Colon (tissue), 2 donors: ENCODE measurements around the gene PPP1R3E.
A peak's percentile ranks its signal among the peaks of the same experiment; 100 is the strongest.
"Not testable (repeated sequence)": the region's sequence is repeated elsewhere in the genome, so short reads cannot be mapped to it uniquely, and the experiment has no call there.

Experiments
- FAIRE-seq: peaks from 2 replicates; lab custom pipeline; 2012; peaks lifted over from hg19 to GRCh38; lab: Jason Lieb, UNC
- donor health status: control.
- donor health status: control.

Gene PPP1R3E

DNA sequence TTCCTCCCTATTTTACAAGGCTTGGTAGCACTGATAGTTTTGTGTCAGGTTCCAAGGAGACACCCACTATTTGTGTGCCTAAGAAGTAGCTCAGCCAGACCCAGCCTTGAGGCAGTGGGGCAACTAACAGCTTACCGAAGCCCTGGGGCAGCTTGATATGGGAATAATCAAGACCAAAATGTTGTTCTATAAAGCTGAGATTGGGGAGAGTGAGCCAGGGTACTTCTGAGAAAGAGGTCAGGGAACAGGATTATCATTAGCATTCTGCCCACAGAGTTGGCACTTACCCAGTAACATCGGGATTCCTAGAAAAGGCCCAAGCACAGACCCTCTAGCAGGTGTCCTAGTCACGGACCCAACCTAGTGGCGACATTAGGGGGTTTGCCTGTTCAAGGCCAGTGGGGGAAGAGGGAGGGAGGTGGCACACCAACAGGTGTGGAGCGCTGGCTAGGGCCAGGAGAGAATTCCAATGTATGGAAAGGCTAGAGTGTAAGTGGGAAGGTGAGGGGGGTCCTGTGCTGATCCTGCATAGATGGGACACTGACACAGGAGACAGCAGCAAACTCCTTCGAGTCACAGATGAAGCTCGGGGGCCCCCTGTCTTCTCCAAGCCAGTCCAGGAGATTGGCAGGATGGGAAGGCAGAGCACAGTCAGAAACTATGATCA, 4.9 kb downstream of the PPP1R3E start:
- FAIRE-seq, result no peak

DNA sequence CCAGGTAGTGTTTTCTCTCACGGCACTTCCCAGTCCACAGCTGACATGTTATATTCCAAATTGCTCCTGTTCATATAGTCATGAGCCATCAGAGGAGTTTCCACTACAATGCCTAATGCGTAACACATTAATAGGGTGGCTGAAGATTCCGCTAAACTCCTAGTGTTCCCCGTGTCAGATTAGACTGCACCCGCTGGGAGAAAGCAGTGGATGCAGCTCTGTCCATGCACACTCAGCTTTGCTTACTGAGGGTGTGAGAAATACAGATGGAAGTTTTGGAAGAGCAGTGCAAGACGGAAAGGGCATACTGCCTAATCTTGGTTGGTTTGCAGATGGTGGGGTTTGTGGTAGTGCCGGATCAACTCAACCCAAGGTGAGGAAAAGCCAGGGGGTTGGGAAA, 5.6 kb downstream of the PPP1R3E start:
- no peak for FAIRE-seq

DNA sequence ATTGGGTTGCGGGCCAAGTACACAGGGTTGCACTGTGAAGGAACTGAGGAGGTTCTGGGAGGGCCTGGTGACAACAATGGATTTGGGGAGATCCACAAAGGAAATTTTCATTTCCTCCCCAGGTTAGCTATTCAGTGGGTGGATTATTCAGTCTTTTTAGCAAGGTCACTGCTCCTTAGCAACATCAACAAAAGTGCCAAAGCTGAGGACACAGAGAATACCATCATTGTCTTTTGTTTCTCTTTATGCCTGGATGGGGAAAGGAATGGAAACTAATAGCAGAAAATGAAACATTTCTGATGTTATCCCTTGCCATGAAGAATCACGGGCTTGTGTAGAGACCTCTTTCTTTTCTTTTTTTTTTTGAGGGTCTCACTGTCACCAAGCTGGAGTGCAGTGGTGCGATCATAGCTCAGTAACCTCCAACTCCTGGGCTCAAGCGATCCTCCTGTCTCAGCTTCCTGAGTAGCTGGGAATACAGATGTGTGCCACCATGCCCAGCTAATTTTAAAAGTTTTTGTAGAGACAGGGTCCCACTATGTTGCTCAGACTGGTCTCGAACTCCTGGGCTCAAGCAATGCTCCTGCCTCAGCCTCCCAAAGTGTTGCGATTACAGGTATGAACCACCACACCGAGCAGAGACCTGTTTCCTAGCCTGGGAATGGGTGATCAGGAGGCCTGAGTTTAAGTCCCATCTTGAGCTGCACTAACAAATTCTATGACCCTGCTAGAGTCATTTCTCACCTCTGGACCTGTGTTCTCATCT, 6.5 kb downstream of the PPP1R3E start:
- no peak for FAIRE-seq

DNA sequence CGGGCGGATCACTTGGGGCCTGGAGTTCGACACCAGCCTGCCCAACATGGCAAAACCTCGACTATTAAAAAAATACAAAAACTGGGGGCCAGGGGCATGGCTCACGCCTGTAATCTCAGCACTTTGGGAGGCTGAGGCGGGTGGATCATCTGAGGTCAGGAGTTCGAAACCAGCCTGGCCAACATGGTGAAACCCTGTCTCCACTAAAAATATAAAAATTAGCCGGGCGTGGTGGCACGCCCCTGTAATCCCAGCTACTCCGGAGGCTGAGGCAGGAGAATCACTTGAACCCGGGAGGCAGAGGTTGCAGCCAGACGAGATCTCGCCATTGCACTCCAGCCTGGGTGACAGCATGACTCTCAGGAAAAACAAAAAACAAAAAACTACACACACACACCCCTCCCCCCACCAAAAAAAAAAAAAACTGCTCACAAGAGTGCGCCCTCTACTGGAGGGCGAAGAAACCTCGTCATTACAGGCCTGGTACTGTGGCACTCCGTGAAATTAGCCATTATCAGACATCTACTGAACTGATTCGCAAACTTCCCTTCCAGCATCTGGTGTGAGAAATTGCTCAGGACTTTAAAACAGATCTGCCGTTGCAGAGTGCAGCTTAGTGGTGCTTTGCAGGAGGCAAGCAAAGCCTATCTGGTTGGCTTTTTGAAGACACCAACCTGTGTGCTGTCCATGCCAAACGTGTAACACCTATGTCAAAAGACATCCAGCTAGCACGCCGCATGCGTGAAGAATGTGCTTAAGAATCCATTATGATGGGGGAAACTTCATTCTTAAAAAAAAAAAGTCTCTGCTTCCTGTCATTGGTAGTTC, 7.7 kb downstream of the PPP1R3E start:
- FAIRE-seq, result no peak

DNA sequence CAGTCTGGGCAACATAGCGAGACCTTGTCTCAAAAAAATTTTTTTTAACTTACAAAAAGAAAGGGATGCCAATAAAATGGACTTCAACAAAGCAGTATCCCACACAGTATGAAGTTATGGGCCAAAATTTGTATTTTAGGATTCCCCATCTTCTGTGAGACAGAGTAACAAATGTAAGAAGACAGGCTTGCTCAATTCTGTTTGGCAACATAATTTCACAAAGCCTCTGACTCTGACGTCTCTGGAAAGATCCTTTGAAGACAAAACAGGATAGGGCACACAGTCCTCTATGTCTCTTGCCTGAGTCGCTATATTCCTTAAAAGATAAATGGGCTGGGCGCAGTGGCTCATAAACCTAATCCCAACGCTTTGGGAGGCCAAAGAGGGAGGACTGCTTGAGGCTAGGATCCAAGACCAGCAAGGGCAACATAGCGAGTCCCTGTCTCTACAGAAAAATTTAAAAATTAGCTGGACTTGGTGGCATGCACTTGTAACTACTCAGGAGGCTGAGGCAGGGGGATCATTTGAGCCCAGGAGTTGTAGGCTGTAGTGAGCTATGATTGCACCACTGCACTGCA, 15.7 kb downstream of the PPP1R3E start:
- FAIRE-seq, result no peak

DNA sequence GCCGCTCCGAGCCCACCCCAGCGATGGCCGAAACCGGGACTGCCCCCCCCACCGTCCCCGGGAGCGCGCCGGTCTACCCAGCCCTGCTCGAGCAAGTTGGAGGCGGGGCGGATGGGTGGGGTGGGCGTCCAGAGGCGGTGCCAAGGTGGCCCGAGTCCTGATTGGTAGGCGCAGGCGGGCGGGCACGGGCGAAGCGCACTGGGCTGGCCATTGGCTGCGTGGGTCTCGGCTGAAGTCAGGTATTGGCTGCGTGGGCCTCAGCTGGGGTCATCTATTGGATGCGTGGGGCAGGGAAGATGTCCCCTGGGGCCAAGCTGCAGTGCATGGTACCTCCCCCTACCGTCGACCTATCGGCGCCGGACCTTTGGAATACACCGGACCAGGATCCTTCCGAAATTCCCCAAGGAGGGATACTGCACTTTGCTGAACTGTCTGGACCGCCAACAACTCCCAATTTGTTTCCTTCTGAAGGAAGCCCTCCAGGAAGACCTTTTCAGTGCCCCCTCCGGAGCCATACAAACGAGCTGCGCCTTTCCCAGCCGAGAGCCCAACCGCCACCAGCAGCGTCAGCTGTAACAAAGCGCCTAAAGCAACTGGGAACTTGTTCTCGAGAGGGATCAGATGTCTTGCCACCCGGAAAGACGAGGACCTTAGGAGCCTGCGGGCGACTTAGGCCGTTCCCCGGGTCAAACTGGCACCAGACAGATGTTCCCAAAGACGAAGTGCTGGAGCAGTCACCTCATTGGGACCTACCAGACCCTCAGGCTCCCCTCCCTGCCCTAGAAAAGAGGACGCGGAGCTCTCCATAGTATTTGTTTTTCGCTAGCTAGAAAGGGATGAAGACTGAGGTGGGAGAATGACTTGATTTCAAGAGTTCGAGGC, 16.4 kb downstream of the PPP1R3E start, which contains the start of gene HOMEZ:
Gene HOMEZ (minus strand): TSS at position 113 of the 882 bp plus-strand sequence. CDS start 180 bp downstream, outside the sequence.
- FAIRE-seq, result peak; percentile 31

DNA sequence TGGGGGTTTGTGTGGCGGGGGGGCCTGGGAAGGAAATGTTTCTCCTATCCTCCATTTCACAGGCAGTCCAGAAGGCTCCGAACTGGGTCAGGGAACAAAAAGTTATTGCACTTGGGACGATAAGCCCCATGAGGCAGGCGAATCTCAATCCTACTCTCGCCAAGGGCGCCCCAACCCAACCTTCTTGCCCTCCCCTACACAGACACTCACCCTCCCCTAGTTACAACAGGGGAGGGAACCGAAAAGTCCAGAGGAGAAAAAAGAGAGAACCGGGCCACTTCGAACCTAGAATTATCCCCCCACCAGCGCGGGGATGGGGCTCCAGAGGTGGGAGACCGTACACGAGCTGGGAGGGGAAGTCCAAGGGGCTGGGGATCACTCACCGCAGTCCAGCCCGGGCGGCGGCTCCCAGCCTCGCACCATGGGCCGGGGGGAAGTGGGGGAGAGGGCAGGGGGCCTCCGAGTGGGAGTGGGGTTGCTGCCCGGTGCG, 17.1 kb downstream of the PPP1R3E start:
- FAIRE-seq, result no peak

DNA sequence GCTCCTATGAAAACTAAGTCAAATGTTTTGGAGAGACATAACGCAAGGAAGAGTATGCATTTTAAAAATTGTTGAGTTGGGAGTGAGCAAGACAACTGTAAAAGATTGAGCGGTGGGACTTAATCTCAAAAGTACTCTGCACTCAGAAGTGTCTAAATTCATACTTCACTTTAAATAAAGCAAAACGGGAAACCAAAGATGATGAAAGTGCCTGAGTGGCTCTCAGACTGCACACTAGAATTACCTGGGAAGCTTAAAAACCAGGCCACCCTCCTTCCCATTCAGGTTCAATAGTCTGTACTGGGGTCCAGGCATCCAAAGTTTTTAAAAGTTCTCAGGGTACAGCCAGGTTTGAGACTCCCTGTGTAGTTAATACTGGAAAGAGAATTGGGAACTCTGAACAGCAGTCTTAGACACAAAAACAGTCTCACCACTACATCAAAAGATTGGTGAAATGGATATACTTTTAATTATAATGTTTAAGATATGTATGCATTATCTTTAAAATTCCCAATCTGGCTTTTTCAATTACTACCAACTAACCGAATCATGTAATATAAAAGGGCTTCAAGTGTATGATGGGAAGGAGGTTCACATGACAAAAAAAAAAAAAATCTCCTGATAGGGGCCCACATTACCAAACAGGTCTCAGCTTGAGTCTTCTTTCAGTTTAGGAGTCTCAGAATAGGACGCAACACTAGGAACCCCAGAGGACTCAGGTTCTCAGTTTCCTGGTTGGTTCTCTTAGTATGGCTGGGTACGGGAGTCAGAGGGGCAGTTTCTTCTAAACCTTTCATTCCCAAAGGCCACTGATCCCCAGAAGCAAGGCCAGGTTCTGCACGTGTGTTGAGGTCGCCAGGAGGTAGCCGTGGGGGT, 17.8 kb downstream of the PPP1R3E start:
- FAIRE-seq, result peak; percentile 10

DNA sequence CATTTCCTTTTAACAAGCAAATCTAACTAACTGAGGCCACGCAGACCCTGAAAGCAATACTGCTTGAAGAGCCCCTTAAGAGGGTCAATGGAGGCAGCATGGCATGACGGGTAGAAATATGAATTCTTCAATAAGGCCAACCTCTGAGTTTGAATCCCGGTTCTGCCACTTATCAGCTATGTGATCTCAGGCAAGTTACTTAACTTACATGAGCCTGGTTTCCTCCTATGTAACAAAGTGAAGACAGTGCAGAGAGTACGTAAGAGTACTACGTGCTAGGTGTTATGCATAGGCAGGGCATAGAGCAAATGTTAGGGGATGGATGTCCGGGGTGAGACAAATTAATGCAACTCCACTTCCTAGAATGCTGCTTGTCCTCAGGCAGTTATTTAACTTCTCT, 21.4 kb downstream of the PPP1R3E start:
- no peak for FAIRE-seq

DNA sequence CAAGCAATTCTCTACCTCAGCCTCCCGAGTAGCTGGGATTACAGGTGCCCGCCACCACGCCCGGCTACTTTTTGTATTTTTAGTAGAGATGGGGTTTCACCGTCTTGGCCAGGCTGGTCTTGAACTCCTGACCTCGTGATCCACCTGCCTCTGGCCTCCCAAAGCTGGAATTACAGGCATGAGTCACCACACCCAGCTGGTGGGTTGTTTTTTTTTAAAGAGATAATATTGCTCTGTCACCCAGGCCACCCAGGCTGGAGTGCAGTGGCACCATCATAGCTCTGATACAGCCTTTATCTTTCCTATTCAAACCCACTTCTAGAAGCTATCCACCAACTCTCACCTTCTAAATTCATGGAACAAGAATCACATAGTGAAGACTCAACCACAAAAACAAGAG, 24.7 kb downstream of the PPP1R3E start:
- not testable (repeated sequence) for FAIRE-seq

DNA sequence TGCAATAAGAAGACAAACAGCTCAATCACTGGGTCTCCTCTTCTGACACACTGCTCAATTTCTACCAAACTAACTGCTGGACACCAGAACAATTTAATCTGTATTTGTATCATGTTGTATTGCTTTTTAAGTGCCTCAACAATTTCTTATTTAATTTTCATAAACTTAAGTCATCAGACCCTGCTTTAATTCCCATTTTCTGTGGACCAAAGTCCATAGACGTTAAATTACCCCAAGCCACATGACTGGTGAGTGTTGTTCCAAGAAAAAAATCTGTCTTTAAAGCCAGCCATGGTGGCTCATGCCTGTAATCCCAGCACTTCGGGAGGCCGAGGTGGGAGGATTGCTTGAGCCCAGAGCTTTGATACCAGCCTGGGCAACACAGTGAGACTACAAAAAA, 25.5 kb downstream of the PPP1R3E start:
- no peak for FAIRE-seq

DNA sequence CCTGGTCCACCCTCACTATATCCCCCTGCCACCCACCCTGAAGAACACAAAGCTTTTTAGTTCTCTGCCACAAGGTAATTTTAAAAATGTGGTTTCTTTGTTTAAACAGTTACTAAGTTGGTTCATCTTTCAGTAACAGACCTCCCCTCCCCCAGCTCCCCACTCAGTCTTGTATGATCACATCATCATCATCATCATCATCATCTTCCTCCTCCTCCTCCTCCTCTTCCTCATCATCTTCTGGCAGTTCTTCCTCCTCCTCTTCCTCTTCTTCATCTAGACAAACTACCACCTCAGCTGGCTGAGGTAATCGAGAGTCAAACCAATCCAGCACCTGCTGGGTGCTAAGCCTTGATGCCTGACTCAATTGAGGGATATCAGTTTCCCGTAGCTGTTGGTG, 27.2 kb downstream of the PPP1R3E start:
- no peak for FAIRE-seq

DNA sequence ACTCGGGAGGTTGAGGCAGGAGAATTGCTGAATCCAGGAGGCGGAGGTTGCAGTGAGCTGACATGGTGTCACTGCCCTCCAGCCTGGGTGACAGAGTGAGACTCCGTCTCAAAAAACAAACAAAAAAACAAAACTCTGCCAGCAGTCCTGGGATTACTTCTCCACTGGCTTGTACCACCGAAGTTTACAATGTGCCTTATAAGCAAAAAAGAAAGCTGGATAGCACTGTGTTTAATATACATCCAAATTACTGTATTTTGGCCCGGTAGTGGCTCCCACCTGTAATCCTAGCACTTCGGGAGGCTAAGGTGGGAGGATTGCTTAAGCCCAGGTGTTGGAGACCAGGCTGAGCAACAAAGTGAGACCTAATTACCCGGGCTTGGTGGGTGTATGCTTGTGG, 33.5 kb downstream of the PPP1R3E start:
- no peak for FAIRE-seq

DNA sequence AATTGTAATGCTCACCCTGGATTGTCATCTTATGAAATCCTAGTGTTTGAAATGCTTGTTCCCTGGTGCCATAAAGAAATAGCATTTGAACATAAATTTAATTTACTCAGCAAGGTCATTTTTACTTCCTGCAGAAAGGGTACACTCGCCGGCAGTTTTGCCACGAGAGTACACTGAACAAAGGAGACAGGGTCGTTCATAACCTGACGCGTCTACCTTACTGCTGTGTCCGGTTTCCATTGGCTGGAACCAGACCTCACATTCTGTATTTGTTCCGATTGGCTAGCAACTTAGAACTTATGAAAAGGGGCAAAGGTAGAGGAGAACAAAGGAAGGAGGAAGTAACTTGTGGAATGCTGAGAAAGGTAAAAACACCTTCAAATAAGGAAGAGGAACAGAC, 41.8 kb downstream of the PPP1R3E start:
- not testable (repeated sequence) for FAIRE-seq

DNA sequence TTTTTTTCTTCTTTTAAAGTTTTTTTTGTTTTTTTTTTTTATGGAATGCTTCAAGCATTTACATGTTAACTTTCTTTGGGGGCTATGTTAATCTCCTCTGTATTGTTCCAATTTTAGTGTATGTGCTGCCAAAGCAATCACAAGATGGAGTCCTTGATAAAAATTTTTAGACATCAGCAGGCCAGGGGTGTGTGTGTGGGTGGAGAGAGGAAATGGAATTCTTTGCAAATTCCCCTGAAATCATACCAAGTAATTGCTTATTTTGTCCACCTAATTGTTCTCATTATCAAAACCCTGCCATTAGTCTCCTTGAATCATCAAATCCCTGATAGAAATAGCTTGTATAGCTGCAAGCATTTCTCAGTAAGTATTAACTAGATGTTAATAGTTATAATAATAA, 43.2 kb downstream of the PPP1R3E start:
- no peak for FAIRE-seq

DNA sequence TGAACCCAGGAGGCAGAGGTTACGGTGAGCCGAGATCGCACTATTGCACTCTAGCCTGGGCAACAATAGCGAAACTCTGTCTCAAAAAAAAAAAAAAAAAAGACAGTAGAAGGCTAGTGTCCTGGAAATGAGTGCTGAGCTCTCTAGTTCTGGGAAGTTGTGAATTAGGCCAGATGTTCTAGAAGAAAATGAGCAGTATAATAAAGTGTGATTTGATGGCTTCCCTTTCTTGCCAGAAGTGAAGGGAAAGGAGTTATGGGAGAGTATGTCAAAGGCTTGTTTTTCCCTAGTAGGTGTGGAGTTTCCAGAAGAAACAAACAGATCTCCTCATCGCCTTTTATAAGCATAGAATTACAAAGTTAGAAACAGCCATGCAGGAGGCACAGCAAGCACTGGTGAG, 44.4 kb downstream of the PPP1R3E start:
- no peak for FAIRE-seq

DNA sequence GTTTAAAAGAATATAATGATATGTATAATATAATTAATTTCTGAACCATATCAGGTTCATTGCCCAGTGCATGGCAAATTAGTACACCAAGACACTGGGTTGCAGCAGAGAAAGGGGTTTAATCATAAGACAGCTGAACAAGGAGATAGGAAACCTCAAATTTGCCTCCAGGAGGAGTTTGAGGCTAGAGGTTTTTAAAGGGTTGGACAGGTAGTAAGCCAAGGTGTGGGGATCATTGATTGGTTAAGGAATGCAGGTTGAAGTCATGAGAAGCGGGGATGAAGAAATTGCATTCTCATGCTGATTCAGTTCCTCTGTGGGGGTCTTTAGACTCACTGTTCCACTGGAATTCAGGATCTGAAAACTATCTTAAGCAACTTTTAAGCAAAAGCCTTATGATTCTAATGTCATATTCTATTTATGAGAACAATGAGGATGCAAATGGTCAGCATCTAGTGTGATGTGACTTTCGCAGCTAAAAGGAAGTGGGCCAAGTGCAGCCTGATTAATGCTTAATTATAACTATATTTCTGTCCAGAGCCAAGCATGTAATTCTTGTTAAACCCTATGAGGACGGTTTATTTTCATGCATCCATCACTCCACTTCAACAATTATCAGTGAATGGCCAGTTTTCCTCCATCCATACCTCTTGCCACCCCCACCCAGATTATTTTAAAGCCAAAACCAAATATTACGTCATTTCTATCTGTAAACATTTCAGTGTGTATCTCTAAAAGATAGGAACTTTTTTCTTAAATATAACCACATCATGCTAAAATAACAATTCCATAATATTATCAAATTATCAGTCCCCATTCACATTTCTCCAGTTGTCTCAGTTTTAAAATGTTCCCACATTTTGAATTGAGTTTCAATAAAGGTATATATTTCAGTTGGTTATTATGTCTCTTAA, 50.0 kb downstream of the PPP1R3E start:
- FAIRE-seq, result no peak

DNA sequence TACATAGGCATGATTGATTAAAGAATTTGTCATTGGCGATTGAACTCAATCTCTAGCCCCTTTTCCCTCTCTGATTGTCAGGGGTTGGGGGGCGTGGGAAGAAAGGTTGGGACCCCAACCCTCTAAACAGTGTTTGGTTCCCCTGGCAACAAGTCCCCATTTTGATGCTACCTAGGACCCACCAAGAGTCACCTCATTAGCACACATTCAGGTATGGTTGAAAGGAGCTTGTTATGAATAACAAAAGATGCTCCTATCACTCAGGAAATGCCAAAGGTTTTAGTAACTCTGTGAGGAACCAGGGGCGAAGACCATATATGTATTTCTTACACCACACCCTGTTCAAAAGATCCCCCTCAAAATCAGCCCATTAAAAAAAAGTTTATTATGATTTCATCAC, 50.7 kb downstream of the PPP1R3E start:
- FAIRE-seq, result no peak

DNA sequence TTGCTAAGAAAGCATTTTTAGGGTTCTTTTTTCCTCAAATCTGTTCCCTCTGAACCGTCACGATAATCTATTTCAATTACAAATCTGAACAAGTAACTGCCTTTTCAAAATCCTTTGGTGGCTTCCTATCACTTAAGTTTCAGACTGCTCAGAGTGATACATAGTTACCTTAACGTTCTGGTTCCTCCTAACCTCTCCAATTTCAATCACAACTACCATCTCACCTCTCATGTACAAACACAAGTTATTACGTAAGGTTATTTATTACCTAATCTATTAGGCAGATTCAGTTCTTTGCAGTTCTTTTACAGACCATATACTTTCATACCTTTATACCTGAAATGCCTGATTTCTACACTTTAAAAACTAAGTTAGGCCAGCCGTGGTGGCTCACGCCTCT, 52.8 kb downstream of the PPP1R3E start:
- no peak for FAIRE-seq
